IMR-90 (cell line): ENCODE data around the gene MED12L. TPM values are rescaled to one million over a fixed set of nuclear protein-coding genes. Genes with fewer than 3 reads are reported as not detected.

Experiments
- ATAC-seq: fragments of 200-7000 bp; cut with Tn5 transposase; 2 replicates; pipeline ENCODE4 v1.9.1; 2020; ENCODE audit warnings: low read depth, mild to moderate bottlenecking, moderate library complexity
- BruUV-seq: library from RNA; stranded (reverse); fragments of 400-500 nt; replicated peaks from 2 replicates; lab custom pipeline; 2021; lab: Mats Ljungman, UMichigan
- CTCF ChIA-PET: fragments of 300-600 bp; formaldehyde crosslinking; extraction: SDS; loops from one replicate; lab custom pipeline; 2021; ENCODE audit warnings: antibody characterized with exemption; lab: Yijun Ruan, JAX
- POLR2A ChIA-PET: fragments of 300-600 bp; sonication (Branson Sonifier 250); formaldehyde crosslinking; loops from one replicate; lab custom pipeline; 2022; ENCODE audit warnings: antibody characterized with exemption; ENCODE audit not compliant: unreplicated experiment; lab: Charles Lee
- DNase-seq: peaks from one replicate; pipeline ENCODE4 v3.0.0; 2013
- H2AFZ ChIP-seq: replicated peaks from 2 replicates; pipeline ENCODE3; 2013; ENCODE audit warnings: low read length, mild to moderate bottlenecking; ENCODE audit not compliant: poor library complexity
- H2AK5ac ChIP-seq: 2 replicates; pipeline ENCODE4 v1.6.1; 2013; ENCODE audit warnings: low read depth, low read length, inconsistent platforms
- H2AK9ac ChIP-seq: replicated peaks from 2 replicates; pipeline ENCODE3; 2013; ENCODE audit warnings: mild to moderate bottlenecking, low read depth, low read length, moderate library complexity; ENCODE audit not compliant: poor library complexity
- H2BK120ac ChIP-seq: 2 replicates; pipeline ENCODE4 v1.6.1; 2013; ENCODE audit warnings: low read depth, low read length, inconsistent platforms
- H2BK15ac ChIP-seq: 3 replicates; pipeline ENCODE4 v1.6.1; 2013; ENCODE audit warnings: low read depth, low read length, inconsistent platforms
- H2BK20ac ChIP-seq: 2 replicates; pipeline ENCODE4 v1.6.1; 2013; ENCODE audit warnings: low read depth, mild to moderate bottlenecking, inconsistent platforms, low read length, moderate library complexity
- H2BK5ac ChIP-seq: 2 replicates; pipeline ENCODE4 v1.6.1; 2013; ENCODE audit warnings: mild to moderate bottlenecking, low read depth, low read length, inconsistent platforms; ENCODE audit not compliant: poor library complexity, severe bottlenecking
- H3K14ac ChIP-seq: replicated peaks from 2 replicates; pipeline ENCODE4 v1.6.1; 2013; ENCODE audit warnings: low read depth, low read length, inconsistent platforms
- H3K18ac ChIP-seq: 2 replicates; pipeline ENCODE4 v1.6.1; 2013; ENCODE audit warnings: low read depth, low read length, control low read depth
- H3K23ac ChIP-seq: 2 replicates; pipeline ENCODE4 v1.6.1; 2013; ENCODE audit warnings: low read depth, low read length, inconsistent platforms
- H3K27ac ChIP-seq: 2 replicates; pipeline ENCODE4 v1.5.1; 2013; ENCODE audit warnings: mild to moderate bottlenecking, control low read depth, low read length; ENCODE audit not compliant: insufficient read depth
- H3K27me3 ChIP-seq: 2 replicates; pipeline ENCODE4 v1.6.1; 2013; ENCODE audit warnings: low read length; ENCODE audit not compliant: control insufficient read depth, insufficient read depth
- H3K36me3 ChIP-seq: 2 replicates; pipeline ENCODE4 v1.6.1; 2013; ENCODE audit warnings: low read length, mixed read lengths; ENCODE audit not compliant: control insufficient read depth, insufficient read depth
- H3K4ac ChIP-seq: 2 replicates; pipeline ENCODE4 v1.6.1; 2013; ENCODE audit warnings: low read depth, low read length, inconsistent platforms
- H3K4me1 ChIP-seq: 2 replicates; pipeline ENCODE4 v1.6.1; 2013; ENCODE audit warnings: low read length, mixed read lengths; ENCODE audit not compliant: control insufficient read depth, insufficient read depth
- H3K4me2 ChIP-seq: 2 replicates; pipeline ENCODE4 v1.6.1; 2013; ENCODE audit warnings: low read depth, mild to moderate bottlenecking, control low read depth, low read length, moderate library complexity
- H3K4me3 ChIP-seq: 2 replicates; pipeline ENCODE4 v1.5.1; 2013; ENCODE audit warnings: low read depth, mild to moderate bottlenecking, control low read depth, low read length, moderate library complexity; ENCODE audit not compliant: insufficient read depth
- H3K56ac ChIP-seq: 2 replicates; pipeline ENCODE4 v1.6.1; 2013; ENCODE audit warnings: low read length, inconsistent platforms; ENCODE audit not compliant: insufficient read depth; ENCODE audit errors: extremely low read depth
- H3K79me1 ChIP-seq, 2 experiments: 2 replicates each; pipeline ENCODE4 v1.6.1; 2013; ENCODE audit warnings: low read length in 2 of 2, inconsistent platforms in 1 of 2, low read depth in 1 of 2
- H3K9ac ChIP-seq: 2 replicates; pipeline ENCODE4 v1.6.1; 2013; ENCODE audit warnings: low read depth, low read length, control low read depth
- H3K9me1 ChIP-seq: 2 replicates; pipeline ENCODE4 v1.6.1; 2013; ENCODE audit warnings: low read length, inconsistent platforms; ENCODE audit not compliant: insufficient read depth
- H3K9me3 ChIP-seq: 2 replicates; pipeline ENCODE4 v1.6.1; 2013; ENCODE audit warnings: low read length; ENCODE audit not compliant: control insufficient read depth, insufficient read depth
- H4K20me1 ChIP-seq: 2 replicates; pipeline ENCODE4 v1.6.1; 2013; ENCODE audit warnings: low read length, inconsistent platforms; ENCODE audit not compliant: insufficient read depth
- H4K5ac ChIP-seq: 2 replicates; pipeline ENCODE4 v1.6.1; 2013; ENCODE audit warnings: mild to moderate bottlenecking, low read depth, low read length, control low read depth
- H4K8ac ChIP-seq, 2 experiments: 2 replicates each; pipeline ENCODE4 v1.6.1; 2013; ENCODE audit warnings: low read depth in 2 of 2, low read length in 2 of 2, control low read depth in 1 of 2, inconsistent platforms in 1 of 2
- H4K91ac ChIP-seq: 2 replicates; pipeline ENCODE4 v1.6.1; 2013; ENCODE audit warnings: low read depth, low read length, inconsistent platforms; ENCODE audit not compliant: insufficient read depth
- FOS ChIP-seq: fragments of 150-350 bp; IDR thresholded peaks from 2 replicates; pipeline ENCODE4 v1.6.1; 2016; ENCODE audit warnings: low read depth, low read length
- MXI1 ChIP-seq: IDR thresholded peaks from 2 replicates; pipeline ENCODE4 v1.6.1; 2012; ENCODE audit warnings: low read depth, mild to moderate bottlenecking, low read length, moderate library complexity, borderline replicate concordance
- USF2 ChIP-seq: fragments of 150-350 bp; IDR thresholded peaks from 2 replicates; pipeline ENCODE4 v1.6.1; 2017; ENCODE audit warnings: mild to moderate bottlenecking, antibody characterized with exemption, low read length, low read depth
- WGBS, 2 experiments: methylation state at CpG; one replicate each; pipeline versions ENCODE4 v1.1.5 to v1.1.7; 2013; ENCODE audit warnings: missing lambda C conversion rate in 2 of 2; ENCODE audit not compliant: insufficient read length in 1 of 2; ENCODE audit errors: extremely low coverage in 2 of 2; 5-methylcytosine and 5-hydroxymethylcytosine counted together
- dilution Hi-C: fragments of 300-500 bp; cut with HindIII; formaldehyde crosslinking; loops from one replicate; pipeline ENCODE4 v1.14.3; 2018; ENCODE audit warnings: low sequenced_read_pairs; ENCODE audit not compliant: unreplicated experiment
- in situ Hi-C: fragments of 300-500 bp; cut with MboI; formaldehyde crosslinking; loops from 3 replicates; pipeline ENCODE4 v1.14.3; 2019; ENCODE audit warnings: low sequenced_read_pairs, inconsistent platforms, mixed read lengths
- intact Hi-C: fragments of 100-400 bp; cut with micrococcal nuclease; formaldehyde crosslinking; loops from 2 replicates; pipeline ENCODE4 v1.10.0; 2022
- polyA plus RNA-seq, 3 experiments: library from polyadenylated mRNA; depleted of rRNA; stranded (reverse); fragments of >200 nt; gene quantifications; 2 replicates each; pipeline ENCODE4 v1.2.3, GENCODE V29; 2012; ENCODE audit warnings: low replicate concordance in 1 of 3
- total RNA-seq: library from RNA; depleted of rRNA; stranded (reverse); fragments of >200 nt; gene quantifications from 2 replicates; pipeline ENCODE4 v1.2.3, GENCODE V29; 2012

MED12L gene
- total and polyA plus RNA-seq, 2 of the 4 experiments (the other 2 are of a cell fraction): 0.05 to 0.18 TPM

DNA sequence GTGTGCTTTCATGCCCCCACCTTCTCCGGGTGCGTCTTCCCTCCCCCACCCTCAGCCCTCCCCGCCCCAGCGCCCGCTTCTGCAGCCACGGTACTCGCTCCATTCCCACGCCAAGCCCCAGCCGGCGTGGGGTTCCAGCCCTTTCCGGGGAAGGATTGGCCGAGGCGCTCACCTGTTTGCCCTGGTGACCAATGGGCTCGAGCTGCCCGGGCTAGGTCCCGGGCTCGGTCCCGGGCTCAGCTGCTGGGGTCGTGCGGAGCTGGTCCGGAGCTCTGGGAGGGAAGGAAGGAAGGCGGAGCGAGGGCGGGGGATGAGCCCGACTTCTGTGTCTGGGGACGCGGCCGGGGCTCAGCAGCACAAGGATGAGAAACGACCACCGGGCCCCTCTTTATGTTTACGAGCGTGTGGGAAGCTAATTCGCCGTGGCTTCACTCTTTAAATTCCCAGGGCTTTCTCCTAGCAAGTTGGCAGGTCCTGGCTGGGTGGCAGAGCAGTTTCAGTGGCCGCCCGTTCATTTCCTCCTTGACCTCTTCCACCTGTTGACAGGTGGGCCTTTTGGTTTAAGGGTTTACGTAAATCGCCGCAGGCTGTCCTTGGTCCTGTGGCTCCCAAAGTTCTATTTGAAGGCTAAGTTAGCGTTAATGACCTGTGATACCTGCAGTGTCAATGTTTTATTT lies 375.4 kb downstream of the MED12L start, which contains the start of gene IGSF10:
IGSF10 (minus strand) TSS at position 288 of the 677 bp plus-strand sequence. CDS start 2,352 bp downstream, outside the sequence.
- ATAC-seq: peak; percentile 54
- H2BK20ac ChIP-seq: no peak within 1 kb of the TSS
- H2BK15ac ChIP-seq: no peak within 1 kb of the TSS
- no peaks in the 10 kb centered on the region for H3K79me1 ChIP-seq
- H3K4ac ChIP-seq: no peak within 1 kb of the TSS
- dilution Hi-C loops (no loop called here), in situ Hi-C loops (no loop called here), intact Hi-C loops (loop anchor here (10.0 kb wide), 1 partner anchor 166 kb away; no protein-coding TSS in a partner anchor)
- H2AFZ ChIP-seq: peak within 1 kb of the TSS; percentile 81
- ChIA-PET POLR2A (no interaction called here), CTCF (no interaction called here)
- H3K27me3 ChIP-seq: peaks cover 27% of the 10 kb centered on the region
- no peak within 1 kb of the TSS for H2BK5ac ChIP-seq
- no peak within 1 kb of the TSS for H3K14ac ChIP-seq
- H4K5ac ChIP-seq: no peak within 1 kb of the TSS
- H3K23ac ChIP-seq: no peak within 1 kb of the TSS; the same call in 1 of the 2 replicates
- no peaks in the 10 kb centered on the region; the same call in 1 of the 2 replicates for H3K9me1 ChIP-seq
- peak within 1 kb of the TSS; percentile 34; the same call in 1 of the 2 replicates for H3K4me3 ChIP-seq
- no peak within 1 kb of the TSS for H4K91ac ChIP-seq
- H2BK120ac ChIP-seq: no peak within 1 kb of the TSS
- peak within 1 kb of the TSS; percentile 72 for H3K4me2 ChIP-seq
- H3K4me1 ChIP-seq: no peaks in the 10 kb centered on the region
- H4K20me1 ChIP-seq: no peaks in the 10 kb centered on the region
- no peak within 1 kb of the TSS for H3K56ac ChIP-seq
- no peak for TF ChIP-seq MXI1
- TF ChIP-seq FOS: no peak
- TF ChIP-seq USF2: no peak
- BruUV-seq: no TSS peak
- no peak within 1 kb of the TSS for H3K27ac ChIP-seq
- WGBS, 2 experiments: 0% methylated on average over 1 of the region's 40 CpGs; no CpG with 5 or more reads in 1 of the 2 experiments
- H2AK5ac ChIP-seq: no peak within 1 kb of the TSS
- no peak within 1 kb of the TSS for H4K8ac ChIP-seq
- no peak for DNase-seq
- H3K9me3 ChIP-seq: no peaks in the 10 kb centered on the region
- no peak within 1 kb of the TSS for H3K18ac ChIP-seq
- H3K36me3 ChIP-seq: no peaks in the 10 kb centered on the region
- H2AK9ac ChIP-seq: peak within 1 kb of the TSS; percentile 13
- H3K9ac ChIP-seq: no peak within 1 kb of the TSS
